ENCODE measurements around the gene OPA1. TPM values are rescaled to one million over a fixed set of nuclear protein-coding genes. Genes with fewer than 3 reads are reported as not detected.

The OPA1 gene
- total and polyA plus RNA-seq, 2 of the 13 experiments (the other 11 are each of a cell fraction or from before 2014, with no cell fraction given): 26.7 to 78.5 TPM

DNA sequence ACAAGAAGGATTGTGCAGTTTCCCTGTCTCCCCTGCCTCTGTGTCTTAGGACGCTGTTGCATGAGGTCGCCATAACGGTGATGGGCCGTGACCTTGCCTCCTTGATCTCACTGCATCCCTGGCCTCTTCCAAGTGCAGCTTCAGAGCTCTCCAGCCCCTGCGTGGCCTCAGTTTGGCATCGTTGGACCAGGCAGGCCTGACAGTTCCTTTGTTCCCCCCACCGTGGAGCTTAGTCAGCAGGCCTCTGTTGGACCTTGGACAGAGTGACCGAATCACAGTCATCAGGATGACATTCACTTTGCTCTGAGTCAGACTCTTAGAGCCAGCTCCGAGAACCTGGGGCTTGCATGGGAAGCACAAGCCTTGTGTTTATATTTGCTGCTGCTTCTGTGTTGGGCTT is 139.4 kb downstream of the OPA1 start (continued):
- TF ChIP-seq DNMT1 (CRISPR knock-in tag; IDR thresholded peaks at IDR 0.05) (no peak), YEATS4 (CRISPR knock-in tag; IDR thresholded peaks at IDR 0.05; ENCODE audit: borderline replicate concordance) (no peak), RBFOX2 (IDR thresholded peaks at IDR 0.05; ENCODE audit: low read depth, low read length) (no peak), ZNF446 (CRISPR knock-in tag; IDR thresholded peaks at IDR 0.05) (no peak), ZNF136 (CRISPR knock-in tag; IDR thresholded peaks at IDR 0.05; ENCODE audit: low read depth) (no peak), JUNB (CRISPR knock-in tag; IDR thresholded peaks at IDR 0.05; ENCODE audit: borderline replicate concordance) (no peak), ZNF597 (CRISPR knock-in tag; IDR thresholded peaks at IDR 0.05) (no peak), TERF1 (CRISPR knock-in tag; IDR thresholded peaks at IDR 0.05) (no peak), PTBP1 (IDR thresholded peaks at IDR 0.05; ENCODE audit: low read depth, low read length, poor library complexity, severe bottlenecking) (no peak), NFKBIZ (CRISPR knock-in tag; IDR thresholded peaks at IDR 0.05) (no peak), KLF9 (CRISPR knock-in tag; IDR thresholded peaks at IDR 0.05; ENCODE audit: low read depth) (no peak), SNRNP70 (IDR thresholded peaks at IDR 0.05; ENCODE audit: low read depth, low read length) (no peak)
- TF ChIP-seq, protein P1, sequence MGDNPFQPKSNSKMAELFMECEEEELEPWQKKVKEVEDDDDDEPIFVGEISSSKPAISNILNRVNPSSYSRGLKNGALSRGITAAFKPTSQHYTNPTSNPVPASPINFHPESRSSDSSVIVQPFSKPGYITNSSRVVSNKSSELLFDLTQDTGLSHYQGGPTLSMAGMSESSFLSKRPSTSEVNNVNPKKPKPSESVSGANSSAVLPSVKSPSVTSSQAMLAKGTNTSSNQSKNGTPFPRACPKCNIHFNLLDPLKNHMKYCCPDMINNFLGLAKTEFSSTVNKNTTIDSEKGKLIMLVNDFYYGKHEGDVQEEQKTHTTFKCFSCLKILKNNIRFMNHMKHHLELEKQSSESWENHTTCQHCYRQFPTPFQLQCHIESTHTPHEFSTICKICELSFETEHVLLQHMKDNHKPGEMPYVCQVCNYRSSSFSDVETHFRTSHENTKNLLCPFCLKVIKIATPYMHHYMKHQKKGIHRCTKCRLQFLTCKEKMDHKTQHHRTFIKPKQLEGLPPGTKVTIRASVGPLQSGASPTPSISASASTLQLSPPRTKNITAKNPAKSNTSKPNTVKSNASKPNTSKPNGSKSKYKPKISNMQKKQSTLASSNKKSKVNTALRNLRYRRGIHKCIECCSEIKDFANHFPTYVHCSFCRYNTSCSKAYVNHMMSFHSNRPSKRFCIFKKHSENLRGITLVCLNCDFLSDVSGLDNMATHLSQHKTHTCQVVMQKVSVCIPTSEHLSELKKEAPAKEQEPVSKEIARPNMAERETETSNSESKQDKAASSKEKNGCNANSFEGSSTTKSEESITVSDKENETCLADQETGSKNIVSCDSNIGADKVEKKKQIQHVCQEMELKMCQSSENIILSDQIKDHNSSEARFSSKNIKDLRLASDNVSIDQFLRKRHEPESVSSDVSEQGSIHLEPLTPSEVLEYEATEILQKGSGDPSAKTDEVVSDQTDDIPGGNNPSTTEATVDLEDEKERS (CRISPR knock-in tag; IDR thresholded peaks at IDR 0.05): no peak
- TF ChIP-seq, protein P2, sequence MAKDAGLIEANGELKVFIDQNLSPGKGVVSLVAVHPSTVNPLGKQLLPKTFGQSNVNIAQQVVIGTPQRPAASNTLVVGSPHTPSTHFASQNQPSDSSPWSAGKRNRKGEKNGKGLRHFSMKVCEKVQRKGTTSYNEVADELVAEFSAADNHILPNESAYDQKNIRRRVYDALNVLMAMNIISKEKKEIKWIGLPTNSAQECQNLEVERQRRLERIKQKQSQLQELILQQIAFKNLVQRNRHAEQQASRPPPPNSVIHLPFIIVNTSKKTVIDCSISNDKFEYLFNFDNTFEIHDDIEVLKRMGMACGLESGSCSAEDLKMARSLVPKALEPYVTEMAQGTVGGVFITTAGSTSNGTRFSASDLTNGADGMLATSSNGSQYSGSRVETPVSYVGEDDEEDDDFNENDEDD (CRISPR knock-in tag; IDR thresholded peaks at IDR 0.05; ENCODE audit: borderline replicate concordance): no peak
- TF ChIP-seq, protein P3, sequence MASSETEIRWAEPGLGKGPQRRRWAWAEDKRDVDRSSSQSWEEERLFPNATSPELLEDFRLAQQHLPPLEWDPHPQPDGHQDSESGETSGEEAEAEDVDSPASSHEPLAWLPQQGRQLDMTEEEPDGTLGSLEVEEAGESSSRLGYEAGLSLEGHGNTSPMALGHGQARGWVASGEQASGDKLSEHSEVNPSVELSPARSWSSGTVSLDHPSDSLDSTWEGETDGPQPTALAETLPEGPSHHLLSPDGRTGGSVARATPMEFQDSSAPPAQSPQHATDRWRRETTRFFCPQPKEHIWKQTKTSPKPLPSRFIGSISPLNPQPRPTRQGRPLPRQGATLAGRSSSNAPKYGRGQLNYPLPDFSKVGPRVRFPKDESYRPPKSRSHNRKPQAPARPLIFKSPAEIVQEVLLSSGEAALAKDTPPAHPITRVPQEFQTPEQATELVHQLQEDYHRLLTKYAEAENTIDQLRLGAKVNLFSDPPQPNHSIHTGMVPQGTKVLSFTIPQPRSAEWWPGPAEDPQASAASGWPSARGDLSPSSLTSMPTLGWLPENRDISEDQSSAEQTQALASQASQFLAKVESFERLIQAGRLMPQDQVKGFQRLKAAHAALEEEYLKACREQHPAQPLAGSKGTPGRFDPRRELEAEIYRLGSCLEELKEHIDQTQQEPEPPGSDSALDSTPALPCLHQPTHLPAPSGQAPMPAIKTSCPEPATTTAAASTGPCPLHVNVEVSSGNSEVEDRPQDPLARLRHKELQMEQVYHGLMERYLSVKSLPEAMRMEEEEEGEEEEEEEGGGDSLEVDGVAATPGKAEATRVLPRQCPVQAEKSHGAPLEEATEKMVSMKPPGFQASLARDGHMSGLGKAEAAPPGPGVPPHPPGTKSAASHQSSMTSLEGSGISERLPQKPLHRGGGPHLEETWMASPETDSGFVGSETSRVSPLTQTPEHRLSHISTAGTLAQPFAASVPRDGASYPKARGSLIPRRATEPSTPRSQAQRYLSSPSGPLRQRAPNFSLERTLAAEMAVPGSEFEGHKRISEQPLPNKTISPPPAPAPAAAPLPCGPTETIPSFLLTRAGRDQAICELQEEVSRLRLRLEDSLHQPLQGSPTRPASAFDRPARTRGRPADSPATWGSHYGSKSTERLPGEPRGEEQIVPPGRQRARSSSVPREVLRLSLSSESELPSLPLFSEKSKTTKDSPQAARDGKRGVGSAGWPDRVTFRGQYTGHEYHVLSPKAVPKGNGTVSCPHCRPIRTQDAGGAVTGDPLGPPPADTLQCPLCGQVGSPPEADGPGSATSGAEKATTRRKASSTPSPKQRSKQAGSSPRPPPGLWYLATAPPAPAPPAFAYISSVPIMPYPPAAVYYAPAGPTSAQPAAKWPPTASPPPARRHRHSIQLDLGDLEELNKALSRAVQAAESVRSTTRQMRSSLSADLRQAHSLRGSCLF (CRISPR knock-in tag; IDR thresholded peaks at IDR 0.05; ENCODE audit: borderline replicate concordance): no peak
- TF ChIP-seq, protein P4, sequence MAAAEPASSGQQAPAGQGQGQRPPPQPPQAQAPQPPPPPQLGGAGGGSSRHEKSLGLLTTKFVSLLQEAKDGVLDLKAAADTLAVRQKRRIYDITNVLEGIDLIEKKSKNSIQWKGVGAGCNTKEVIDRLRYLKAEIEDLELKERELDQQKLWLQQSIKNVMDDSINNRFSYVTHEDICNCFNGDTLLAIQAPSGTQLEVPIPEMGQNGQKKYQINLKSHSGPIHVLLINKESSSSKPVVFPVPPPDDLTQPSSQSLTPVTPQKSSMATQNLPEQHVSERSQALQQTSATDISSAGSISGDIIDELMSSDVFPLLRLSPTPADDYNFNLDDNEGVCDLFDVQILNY (CRISPR knock-in tag; conservative IDR thresholded peaks at IDR 0.05): no peak
